Measurements from ENCODE around the gene PDE1C.

The PDE1C gene

DNA sequence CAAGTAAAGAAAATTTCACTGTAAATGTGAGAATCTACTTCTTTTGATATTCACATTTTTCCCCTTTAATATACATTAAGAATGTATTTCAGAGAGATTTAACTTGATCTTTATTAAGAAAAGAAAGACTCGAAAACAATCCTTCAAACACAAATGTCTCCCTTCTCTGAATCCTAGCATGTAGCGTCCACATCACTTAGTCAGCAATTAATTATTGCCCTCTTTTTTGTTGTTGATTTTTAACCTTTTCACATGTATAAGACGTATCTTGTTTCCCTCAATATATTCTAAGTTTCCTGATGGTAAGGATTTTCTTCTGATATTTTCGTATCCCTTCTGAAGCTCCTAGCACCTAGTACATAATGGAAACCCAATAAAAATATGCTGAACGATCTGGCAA, 6.6 kb downstream of the PDE1C start:
- Histone ChIP-seq H3K27ac (ENCODE audit: low read length) (no peak overlapping the region), H3K4me1 (ENCODE audit: control insufficient read depth, insufficient read depth, low read length) (no peaks in the 10 kb centered on the region), H3K27me3 (ENCODE audit: control insufficient read depth, insufficient read depth, low read length) (peaks cover 5% of the 10 kb centered on the region; the same call in 1 of the 2 replicates), H3K36me3 (ENCODE audit: control insufficient read depth, insufficient read depth, low read length) (no peaks in the 10 kb centered on the region), H3K4me3 (ENCODE audit: low read length) (no peak overlapping the region), H3K9me3 (ENCODE audit: control insufficient read depth, insufficient read depth, low read length) (no peaks in the 10 kb centered on the region)
- WGBS (ENCODE audit: insufficient coverage, insufficient read length): no CpG with 5 or more reads among the region's 5 CpGs
- DNase-seq (ENCODE audit: low read depth, low spot score): no peak

- no CpG with 5 or more reads among the region's 5 CpGs for WGBS (ENCODE audit: insufficient coverage, insufficient read length)
- DNase-seq (ENCODE audit: low read depth, low spot score): peak; percentile 35
- no peak overlapping the region for H3K4me3 ChIP-seq (ENCODE audit: low read length)
These were observed 8.1 kb downstream of the PDE1C start for GRCh38 chr7:32062150-32062549.

GRCh38 chr7:32061346-32061745, 8.9 kb downstream of the PDE1C start:
- Histone ChIP-seq H3K4me3 (ENCODE audit: low read length) (no peak overlapping the region), H3K27me3 (ENCODE audit: control insufficient read depth, insufficient read depth, low read length) (no peaks in the 10 kb centered on the region), H3K27ac (ENCODE audit: low read length) (no peak overlapping the region), H3K9me3 (ENCODE audit: control insufficient read depth, insufficient read depth, low read length) (no peaks in the 10 kb centered on the region), H3K36me3 (ENCODE audit: control insufficient read depth, insufficient read depth, low read length) (no peaks in the 10 kb centered on the region), H3K4me1 (ENCODE audit: control insufficient read depth, insufficient read depth, low read length) (no peaks in the 10 kb centered on the region)
- DNase-seq (ENCODE audit: low read depth, low spot score): no peak
- no CpG with 5 or more reads among the region's 3 CpGs for WGBS (ENCODE audit: insufficient coverage, insufficient read length)

More at GRCh38 chr7:32062150-32062549, 8.1 kb downstream of the PDE1C start:
- no peaks in the 10 kb centered on the region for H3K4me1 ChIP-seq (ENCODE audit: control insufficient read depth, insufficient read depth, low read length)
- H3K27ac ChIP-seq (ENCODE audit: low read length): no peak overlapping the region
- no peaks in the 10 kb centered on the region for H3K9me3 ChIP-seq (ENCODE audit: control insufficient read depth, insufficient read depth, low read length)
- no peaks in the 10 kb centered on the region for H3K27me3 ChIP-seq (ENCODE audit: control insufficient read depth, insufficient read depth, low read length)
- H3K36me3 ChIP-seq (ENCODE audit: control insufficient read depth, insufficient read depth, low read length): no peaks in the 10 kb centered on the region

- no peak overlapping the region for H3K27ac ChIP-seq (ENCODE audit: low read length)
- no peaks in the 10 kb centered on the region for H3K4me1 ChIP-seq (ENCODE audit: control insufficient read depth, insufficient read depth, low read length)
- DNase-seq (ENCODE audit: low read depth, low spot score): no peak
- no peaks in the 10 kb centered on the region for H3K36me3 ChIP-seq (ENCODE audit: control insufficient read depth, insufficient read depth, low read length)
- WGBS (ENCODE audit: insufficient coverage, insufficient read length): no CpG with 5 or more reads among the region's 6 CpGs
- H3K9me3 ChIP-seq (ENCODE audit: control insufficient read depth, insufficient read depth, low read length): no peaks in the 10 kb centered on the region
- no peaks in the 10 kb centered on the region for H3K27me3 ChIP-seq (ENCODE audit: control insufficient read depth, insufficient read depth, low read length)
- H3K4me3 ChIP-seq (ENCODE audit: low read length): no peak overlapping the region
These were observed 10.8 kb downstream of the PDE1C start for GRCh38 chr7:32059289-32060011.

DNA sequence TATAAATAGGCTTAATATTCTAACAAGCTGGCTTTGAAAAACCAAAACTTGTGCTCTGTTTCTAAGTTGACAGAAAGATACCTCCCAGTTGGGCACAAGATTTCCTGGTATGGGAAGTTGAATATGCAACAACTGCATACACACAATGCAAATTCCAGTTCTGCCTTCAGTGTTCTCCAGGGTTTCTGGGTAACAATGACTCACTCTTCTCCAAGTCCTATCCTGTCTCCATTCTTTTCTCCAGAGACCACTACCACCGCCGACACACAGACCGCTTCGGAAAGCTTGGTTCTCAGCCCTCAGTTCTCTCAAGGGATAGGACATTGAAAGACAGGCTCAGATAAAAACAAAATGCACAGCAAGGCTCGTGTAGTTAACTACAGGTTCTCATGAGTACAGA, 12.2 kb downstream of the PDE1C start:
- Histone ChIP-seq H3K9me3 (ENCODE audit: control insufficient read depth, insufficient read depth, low read length) (no peaks in the 10 kb centered on the region), H3K4me1 (ENCODE audit: control insufficient read depth, insufficient read depth, low read length) (no peaks in the 10 kb centered on the region), H3K4me3 (ENCODE audit: low read length) (no peak overlapping the region), H3K27ac (ENCODE audit: low read length) (no peak overlapping the region), H3K27me3 (ENCODE audit: control insufficient read depth, insufficient read depth, low read length) (no peaks in the 10 kb centered on the region), H3K36me3 (ENCODE audit: control insufficient read depth, insufficient read depth, low read length) (no peaks in the 10 kb centered on the region)
- DNase-seq (ENCODE audit: low read depth, low spot score): no peak
- no CpG with 5 or more reads among the region's 5 CpGs for WGBS (ENCODE audit: insufficient coverage, insufficient read length)

DNA sequence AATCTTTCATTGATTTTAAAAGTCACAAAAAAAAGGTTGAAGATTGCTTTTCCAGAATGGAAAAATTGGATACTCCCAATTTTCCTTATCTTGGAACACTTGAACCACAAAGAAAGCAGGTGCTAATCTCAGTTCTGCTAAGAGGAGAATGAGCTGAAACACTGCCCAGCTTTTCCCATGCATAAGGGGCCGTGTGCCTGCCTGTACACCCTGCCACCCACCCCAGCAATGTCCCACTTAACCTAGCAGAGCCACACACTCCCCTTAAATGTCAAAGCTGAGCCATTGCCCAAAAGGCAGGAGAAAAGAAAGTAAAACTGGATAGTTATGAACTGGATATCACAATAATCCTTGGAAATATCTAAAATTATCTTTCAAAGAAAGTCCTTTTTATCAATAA, 13.4 kb downstream of the PDE1C start:
- H3K4me1 ChIP-seq (ENCODE audit: control insufficient read depth, insufficient read depth, low read length): no peaks in the 10 kb centered on the region
- no CpG with 5 or more reads among the region's 1 CpG for WGBS (ENCODE audit: insufficient coverage, insufficient read length)
- H3K4me3 ChIP-seq (ENCODE audit: low read length): no peak overlapping the region
- no peaks in the 10 kb centered on the region for H3K27me3 ChIP-seq (ENCODE audit: control insufficient read depth, insufficient read depth, low read length)
- DNase-seq (ENCODE audit: low read depth, low spot score): no peak
- no peaks in the 10 kb centered on the region for H3K9me3 ChIP-seq (ENCODE audit: control insufficient read depth, insufficient read depth, low read length)
- H3K27ac ChIP-seq (ENCODE audit: low read length): no peak overlapping the region
- no peaks in the 10 kb centered on the region for H3K36me3 ChIP-seq (ENCODE audit: control insufficient read depth, insufficient read depth, low read length)

GRCh38 chr7:32053204-32053603, 17.0 kb downstream of the PDE1C start:
- Histone ChIP-seq H3K4me1 (ENCODE audit: control insufficient read depth, insufficient read depth, low read length) (no peaks in the 10 kb centered on the region), H3K9me3 (ENCODE audit: control insufficient read depth, insufficient read depth, low read length) (no peaks in the 10 kb centered on the region), H3K27me3 (ENCODE audit: control insufficient read depth, insufficient read depth, low read length) (no peaks in the 10 kb centered on the region), H3K27ac (ENCODE audit: low read length) (no peak overlapping the region), H3K4me3 (ENCODE audit: low read length) (no peak overlapping the region), H3K36me3 (ENCODE audit: control insufficient read depth, insufficient read depth, low read length) (no peaks in the 10 kb centered on the region)
- DNase-seq (ENCODE audit: low read depth, low spot score): no peak
- WGBS (ENCODE audit: insufficient coverage, insufficient read length): no CpG with 5 or more reads among the region's 3 CpGs

GRCh38 chr7:32051128-32051527, 19.1 kb downstream of the PDE1C start:
- Histone ChIP-seq H3K27me3 (ENCODE audit: control insufficient read depth, insufficient read depth, low read length) (no peaks in the 10 kb centered on the region), H3K9me3 (ENCODE audit: control insufficient read depth, insufficient read depth, low read length) (no peaks in the 10 kb centered on the region), H3K36me3 (ENCODE audit: control insufficient read depth, insufficient read depth, low read length) (no peaks in the 10 kb centered on the region), H3K4me3 (ENCODE audit: low read length) (no peak overlapping the region), H3K27ac (ENCODE audit: low read length) (no peak overlapping the region), H3K4me1 (ENCODE audit: control insufficient read depth, insufficient read depth, low read length) (no peaks in the 10 kb centered on the region)
- no CpG with 5 or more reads among the region's 5 CpGs for WGBS (ENCODE audit: insufficient coverage, insufficient read length)
- no peak for DNase-seq (ENCODE audit: low read depth, low spot score)

GRCh38 chr7:32049599-32049998, 20.6 kb downstream of the PDE1C start:
- 0 out of 2 replicates have a peak, but pooled peaks cover 2% of the 10 kb centered on the region for H3K4me1 ChIP-seq (ENCODE audit: control insufficient read depth, insufficient read depth, low read length)
- no CpG with 5 or more reads among the region's 3 CpGs for WGBS (ENCODE audit: insufficient coverage, insufficient read length)

GRCh38 chr7:32048970-32049491, 21.2 kb downstream of the PDE1C start:
- Histone ChIP-seq H3K4me1 (ENCODE audit: control insufficient read depth, insufficient read depth, low read length) (0 out of 2 replicates have a peak, but pooled peaks cover 2% of the 10 kb centered on the region), H3K4me3 (ENCODE audit: low read length) (no peak overlapping the region), H3K9me3 (ENCODE audit: control insufficient read depth, insufficient read depth, low read length) (no peaks in the 10 kb centered on the region), H3K27me3 (ENCODE audit: control insufficient read depth, insufficient read depth, low read length) (no peaks in the 10 kb centered on the region), H3K36me3 (ENCODE audit: control insufficient read depth, insufficient read depth, low read length) (no peaks in the 10 kb centered on the region), H3K27ac (ENCODE audit: low read length) (no peak overlapping the region)
- no peak for DNase-seq (ENCODE audit: low read depth, low spot score)
- no CpG with 5 or more reads among the region's 3 CpGs for whole genome bisulfite sequencing (ENCODE audit: insufficient coverage, insufficient read length)

More at GRCh38 chr7:32049599-32049998, 20.6 kb downstream of the PDE1C start:
- Histone ChIP-seq H3K4me3 (ENCODE audit: low read length) (no peak overlapping the region), H3K27me3 (ENCODE audit: control insufficient read depth, insufficient read depth, low read length) (no peaks in the 10 kb centered on the region), H3K27ac (ENCODE audit: low read length) (no peak overlapping the region), H3K36me3 (ENCODE audit: control insufficient read depth, insufficient read depth, low read length) (no peaks in the 10 kb centered on the region), H3K9me3 (ENCODE audit: control insufficient read depth, insufficient read depth, low read length) (no peaks in the 10 kb centered on the region)
- DNase-seq (ENCODE audit: low read depth, low spot score): no peak

DNA sequence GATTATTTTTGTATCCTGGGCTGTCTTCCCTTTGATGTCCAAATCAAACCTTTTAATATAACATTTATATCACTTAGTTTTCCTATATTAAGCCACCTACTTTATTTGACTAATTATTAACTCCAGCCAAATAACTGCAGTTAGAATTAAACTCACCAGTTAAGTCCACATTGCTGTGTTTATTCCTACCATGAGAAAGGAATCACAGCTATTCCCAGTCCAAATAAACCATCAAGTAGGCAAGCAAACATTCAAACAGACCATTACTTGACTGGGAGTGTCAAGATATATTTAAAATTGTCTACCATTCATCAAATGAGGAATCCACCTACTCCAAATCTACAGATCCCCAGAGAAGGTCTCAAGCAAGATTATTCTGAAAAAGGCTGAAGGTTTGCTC, 22.4 kb downstream of the PDE1C start:
- DNase-seq (ENCODE audit: low read depth, low spot score): no peak
- Histone ChIP-seq H3K27ac (ENCODE audit: low read length) (no peak overlapping the region), H3K4me3 (ENCODE audit: low read length) (no peak overlapping the region), H3K36me3 (ENCODE audit: control insufficient read depth, insufficient read depth, low read length) (no peaks in the 10 kb centered on the region), H3K9me3 (ENCODE audit: control insufficient read depth, insufficient read depth, low read length) (no peaks in the 10 kb centered on the region), H3K4me1 (ENCODE audit: control insufficient read depth, insufficient read depth, low read length) (0 out of 2 replicates have a peak, but pooled peaks cover 2% of the 10 kb centered on the region), H3K27me3 (ENCODE audit: control insufficient read depth, insufficient read depth, low read length) (no peaks in the 10 kb centered on the region)

Measured in iPS DF 6.9 (cell line).